Measurements from ENCODE around the gene AHRR.

AHRR gene

DNA sequence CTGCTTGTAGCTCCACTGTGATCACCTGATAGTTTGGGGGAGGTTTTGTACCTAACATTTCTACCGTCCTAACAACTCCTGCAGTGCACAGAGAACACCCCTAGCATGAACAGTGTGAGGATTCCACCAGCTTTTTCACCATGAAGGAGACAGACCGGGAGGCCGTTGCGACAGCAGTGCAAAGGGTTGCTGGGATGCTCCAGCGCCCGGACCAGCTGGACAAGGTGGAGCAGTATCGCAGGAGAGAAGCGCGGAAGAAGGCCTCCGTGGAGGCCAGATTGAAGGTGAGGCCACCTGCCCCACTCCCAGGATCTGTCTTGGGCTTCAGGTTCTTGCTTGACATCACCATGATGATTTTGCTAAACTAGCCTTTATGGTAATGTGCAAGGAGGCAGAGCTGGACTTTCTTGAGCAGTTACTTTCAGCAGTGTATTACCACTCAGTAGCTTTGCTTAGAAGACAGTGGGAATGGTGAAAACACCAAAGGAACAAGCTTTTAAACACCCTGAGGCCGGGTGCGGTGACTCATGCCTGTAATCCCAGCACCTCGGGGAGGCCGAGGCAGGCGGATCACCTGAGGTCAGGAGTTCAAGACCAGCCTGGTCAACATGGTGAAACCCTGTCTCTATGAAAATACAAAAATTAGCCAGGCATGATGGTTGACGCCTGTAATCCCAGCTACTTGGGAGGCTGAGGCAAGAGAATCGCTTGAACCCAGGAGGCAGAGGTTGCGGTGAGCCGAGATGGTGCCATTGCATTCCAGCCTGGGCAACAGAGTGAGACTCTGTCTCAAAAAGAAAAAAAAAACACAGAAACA, 124.8 kb downstream of the AHRR start:
- DNase-seq: no peak

DNA sequence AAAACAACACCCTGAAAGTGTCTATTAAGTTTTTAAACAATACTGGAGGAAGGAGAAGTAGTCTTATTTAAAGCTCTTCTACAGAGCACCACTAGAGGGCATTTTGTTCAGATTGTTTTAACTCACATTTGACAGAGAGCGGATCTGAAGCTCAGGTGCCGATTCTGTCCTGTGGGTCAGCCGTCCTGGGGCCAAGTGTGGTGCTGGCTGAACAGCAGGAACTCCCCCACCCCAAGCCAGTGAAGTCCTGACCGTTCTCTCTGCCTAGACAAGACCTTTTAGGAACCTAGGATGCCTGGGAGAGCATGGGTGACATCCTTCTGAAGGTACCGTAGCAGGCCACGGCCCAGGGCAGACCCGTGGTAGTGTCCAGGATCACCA, 125.4 kb downstream of the AHRR start:
- DNase-seq: peak; percentile 41

DNA sequence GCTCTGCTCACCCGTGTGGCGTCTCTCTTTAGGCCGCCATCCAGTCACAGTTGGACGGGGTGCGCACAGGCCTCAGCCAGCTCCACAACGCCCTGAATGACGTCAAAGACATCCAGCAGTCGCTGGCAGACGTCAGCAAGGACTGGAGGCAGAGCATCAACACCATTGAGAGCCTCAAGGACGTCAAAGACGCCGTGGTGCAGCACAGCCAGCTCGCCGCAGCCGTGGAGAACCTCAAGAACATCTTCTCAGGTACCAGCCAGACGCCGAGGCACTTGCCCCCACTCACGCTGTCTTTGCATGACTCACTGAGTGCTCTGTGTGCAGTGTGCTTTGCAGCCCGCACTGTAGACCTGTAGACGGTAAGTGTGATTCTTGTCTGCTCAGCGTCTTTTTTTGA, 126.0 kb downstream of the AHRR start:
- no peak for DNase-seq

DNA sequence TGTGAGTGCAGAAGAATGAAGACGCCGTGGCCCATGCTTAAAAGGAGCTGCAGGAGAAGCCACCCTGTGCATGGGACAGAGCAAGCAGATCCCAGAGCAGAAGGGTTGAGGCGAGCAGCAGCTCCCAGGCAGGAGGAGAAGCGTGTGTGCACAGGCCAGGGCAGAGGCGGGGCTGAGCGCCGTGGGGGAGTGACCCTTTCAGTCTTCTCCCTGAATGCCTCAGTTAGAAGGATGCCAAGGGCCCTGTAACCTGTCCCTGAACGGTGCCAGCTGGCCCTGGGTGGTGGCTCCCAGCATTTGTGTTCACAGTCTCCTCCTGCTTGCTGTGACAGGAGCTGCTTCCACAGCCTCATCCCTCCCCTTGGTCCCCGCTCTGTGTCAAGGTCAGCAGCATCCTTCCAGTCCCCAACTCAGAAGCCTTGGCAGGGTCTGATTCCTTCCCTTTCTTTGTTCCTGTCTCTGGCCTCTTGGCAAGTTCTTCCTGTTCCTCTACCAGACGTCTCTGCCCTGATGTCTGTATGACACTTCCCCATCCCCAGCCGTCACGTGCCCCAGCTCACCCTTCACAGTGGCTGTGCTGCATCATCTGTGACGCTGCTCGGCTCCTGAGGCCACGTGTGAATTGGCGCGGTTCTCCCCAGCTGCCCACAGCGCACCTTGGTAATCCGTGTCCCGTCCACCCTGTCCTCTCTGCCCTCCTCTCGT, 126.7 kb downstream of the AHRR start:
- no peak for DNase-seq

DNA sequence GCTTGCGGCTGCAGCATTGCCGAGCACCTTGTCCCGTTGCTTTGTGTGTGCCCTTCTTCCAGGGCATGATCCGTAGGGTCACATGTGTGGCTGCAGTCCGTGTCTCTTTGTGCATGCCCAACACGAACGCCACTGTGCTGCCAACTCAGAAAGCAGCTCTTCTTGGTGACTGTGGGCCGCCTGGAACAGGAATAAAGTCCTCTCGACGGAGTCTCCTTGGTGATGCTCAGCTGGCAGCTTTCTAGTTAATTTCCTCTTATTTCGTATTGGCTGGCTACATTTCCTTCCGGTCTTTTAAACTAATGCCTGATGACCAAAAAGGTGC, 127.2 kb downstream of the AHRR start:
- no peak for DNase-seq

DNA sequence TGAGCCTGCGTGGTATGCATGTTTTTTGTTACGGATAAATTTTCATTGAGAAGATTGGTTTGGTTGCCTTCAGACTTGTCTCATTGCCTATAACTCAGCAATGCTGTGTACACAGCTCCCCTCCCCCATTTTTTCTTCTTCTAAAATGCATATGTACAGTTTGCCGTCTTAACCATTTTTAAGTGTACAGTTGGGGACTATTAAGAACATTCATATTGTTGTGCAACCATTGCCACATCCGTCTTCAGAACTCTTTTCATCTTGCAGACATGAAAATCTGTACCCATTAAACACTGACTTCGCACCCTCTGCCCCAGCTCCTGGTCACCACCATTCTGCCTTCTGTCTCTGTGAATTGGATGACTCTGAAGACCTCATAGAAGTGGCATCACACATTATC, 127.6 kb downstream of the AHRR start:
- DNase-seq: no peak

DNA sequence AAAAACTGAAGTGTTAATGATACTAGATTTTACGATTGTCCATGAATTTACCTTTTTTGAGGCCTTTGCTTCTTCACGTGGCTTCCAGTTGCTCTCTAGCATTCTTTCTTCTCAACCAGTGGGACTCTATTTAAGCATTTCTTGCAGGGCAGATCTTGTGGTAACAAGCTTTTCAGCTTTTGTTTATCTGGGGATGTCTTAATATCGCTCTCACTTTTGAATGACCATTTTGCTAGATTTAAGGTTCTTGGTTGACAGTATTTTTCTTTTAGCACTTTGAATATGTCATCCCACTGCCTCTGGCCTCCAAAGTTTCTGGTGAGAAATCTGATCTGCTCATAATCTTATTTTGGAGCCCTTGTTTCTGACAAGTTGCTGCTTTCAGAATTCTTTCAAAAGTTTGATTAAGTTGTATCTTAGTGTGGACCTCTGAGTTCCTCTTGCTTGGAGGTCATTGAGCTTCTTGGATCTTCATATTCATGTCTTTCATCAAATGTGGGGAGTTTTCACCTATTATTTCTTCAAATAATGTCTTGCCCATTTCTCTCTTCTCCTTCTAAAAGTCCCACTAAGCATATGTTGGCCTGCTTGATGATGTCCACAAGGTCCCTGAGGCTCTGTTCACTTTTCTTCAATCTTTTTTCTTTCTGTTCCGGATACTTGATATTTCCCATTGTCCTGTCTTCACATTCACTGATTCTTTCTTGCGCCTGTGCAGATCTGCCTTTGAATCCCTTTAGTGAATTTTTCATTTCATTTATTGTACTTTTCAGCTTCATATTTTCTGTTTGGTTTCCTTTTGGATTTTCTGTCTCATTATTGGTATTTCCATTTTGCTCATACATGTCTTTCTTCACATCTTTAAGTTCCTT, 130.3 kb downstream of the AHRR start:
- no peak for DNase-seq

DNA sequence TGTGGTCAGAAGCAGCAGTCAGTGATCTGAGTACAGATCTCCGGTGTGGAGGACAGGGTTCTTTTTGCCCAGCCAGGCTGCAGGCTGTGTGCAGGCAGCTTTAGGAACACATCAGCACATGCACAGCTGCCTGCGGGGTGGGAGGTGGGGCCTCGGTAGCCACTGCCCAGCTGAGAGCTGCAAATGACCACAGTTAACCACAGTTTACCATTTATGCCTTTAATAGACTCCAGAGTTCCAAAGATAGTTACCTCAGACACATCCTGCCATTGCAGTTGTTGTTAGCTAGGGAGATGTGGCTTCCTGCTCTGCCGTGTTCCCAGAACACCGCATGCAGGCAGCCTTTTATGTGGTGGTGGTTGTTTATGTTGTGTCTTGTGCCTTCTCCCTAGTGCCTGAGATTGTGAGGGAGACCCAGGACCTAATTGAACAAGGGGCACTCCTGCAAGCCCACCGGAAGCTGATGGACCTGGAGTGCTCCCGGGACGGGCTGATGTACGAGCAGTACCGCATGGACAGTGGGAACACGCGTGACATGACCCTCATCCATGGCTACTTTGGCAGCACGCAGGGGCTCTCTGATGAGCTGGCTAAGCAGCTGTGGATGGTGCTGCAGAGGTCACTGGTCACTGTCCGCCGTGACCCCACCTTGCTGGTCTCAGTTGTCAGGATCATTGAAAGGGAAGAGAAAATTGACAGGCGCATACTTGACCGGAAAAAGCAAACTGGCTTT, 131.6 kb downstream of the AHRR start:
- no peak for DNase-seq

DNA sequence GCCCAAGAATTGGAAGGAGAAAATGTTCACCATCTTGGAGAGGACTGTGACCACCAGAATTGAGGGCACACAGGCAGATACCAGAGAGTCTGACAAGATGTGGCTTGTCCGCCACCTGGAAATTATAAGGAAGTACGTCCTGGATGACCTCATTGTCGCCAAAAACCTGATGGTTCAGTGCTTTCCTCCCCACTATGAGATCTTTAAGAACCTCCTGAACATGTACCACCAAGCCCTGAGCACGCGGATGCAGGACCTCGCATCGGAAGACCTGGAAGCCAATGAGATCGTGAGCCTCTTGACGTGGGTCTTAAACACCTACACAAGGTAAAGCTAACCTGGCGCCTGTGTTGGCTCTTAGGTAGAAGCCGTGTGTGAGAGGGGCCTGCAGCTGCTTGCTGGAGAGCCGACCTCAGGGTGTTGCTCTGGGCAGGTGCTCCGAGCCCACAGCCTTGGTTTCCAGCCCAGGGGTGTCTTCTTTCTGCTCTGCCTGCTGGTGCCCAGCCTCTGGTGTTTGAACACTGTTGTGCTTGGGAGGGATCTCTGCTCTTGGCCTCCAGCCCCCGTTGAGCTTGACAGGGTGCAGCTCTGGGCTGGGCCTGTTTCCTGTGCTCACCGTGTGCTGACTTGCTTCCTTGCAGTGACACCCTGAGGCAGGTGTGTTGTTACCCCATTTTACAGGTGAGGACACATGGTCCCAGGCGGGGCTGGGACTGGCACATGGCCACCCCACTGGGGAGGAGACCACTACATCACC, 132.4 kb downstream of the AHRR start:
- no peak for DNase-seq

DNA sequence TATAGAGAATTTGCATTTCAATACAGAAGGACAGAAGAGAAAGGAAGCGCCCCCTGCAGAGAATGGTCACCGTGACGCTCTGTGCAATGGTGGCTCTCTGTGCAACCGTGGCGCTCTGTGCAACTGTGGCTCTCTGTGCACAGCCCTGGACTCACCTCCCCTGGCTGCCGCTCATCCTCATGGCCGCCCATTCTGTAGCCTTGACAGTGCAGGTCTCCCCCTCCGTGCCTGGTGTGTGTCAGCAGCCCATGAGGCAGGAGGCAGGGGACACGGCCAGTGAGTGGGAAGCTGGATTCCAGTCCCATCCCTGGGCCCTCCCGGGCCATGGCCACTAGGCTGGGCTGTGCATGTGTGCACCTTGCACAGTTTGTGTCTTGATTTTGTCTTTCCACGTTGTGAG, 133.4 kb downstream of the AHRR start:
- DNase-seq: no peak

DNA sequence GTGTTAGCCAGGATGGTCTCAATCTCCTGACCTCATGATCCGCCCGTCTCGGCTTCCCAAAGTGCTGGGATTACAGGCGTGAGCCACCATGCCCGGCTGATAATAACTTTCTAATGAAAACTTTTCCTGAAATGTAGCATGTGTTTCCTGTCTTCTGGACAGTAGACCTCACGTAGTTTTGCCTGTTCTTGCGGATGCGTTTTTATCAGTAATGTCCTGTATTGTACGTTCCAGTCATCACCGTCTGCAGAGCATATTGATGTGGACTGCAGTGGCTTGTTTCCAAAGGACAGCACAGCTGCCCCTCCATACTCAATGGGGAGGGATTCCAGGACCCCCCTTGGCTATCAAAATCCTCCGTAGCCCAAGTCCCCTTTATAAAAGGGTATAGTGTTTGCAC, 134.3 kb downstream of the AHRR start:
- DNase-seq: no peak

DNA sequence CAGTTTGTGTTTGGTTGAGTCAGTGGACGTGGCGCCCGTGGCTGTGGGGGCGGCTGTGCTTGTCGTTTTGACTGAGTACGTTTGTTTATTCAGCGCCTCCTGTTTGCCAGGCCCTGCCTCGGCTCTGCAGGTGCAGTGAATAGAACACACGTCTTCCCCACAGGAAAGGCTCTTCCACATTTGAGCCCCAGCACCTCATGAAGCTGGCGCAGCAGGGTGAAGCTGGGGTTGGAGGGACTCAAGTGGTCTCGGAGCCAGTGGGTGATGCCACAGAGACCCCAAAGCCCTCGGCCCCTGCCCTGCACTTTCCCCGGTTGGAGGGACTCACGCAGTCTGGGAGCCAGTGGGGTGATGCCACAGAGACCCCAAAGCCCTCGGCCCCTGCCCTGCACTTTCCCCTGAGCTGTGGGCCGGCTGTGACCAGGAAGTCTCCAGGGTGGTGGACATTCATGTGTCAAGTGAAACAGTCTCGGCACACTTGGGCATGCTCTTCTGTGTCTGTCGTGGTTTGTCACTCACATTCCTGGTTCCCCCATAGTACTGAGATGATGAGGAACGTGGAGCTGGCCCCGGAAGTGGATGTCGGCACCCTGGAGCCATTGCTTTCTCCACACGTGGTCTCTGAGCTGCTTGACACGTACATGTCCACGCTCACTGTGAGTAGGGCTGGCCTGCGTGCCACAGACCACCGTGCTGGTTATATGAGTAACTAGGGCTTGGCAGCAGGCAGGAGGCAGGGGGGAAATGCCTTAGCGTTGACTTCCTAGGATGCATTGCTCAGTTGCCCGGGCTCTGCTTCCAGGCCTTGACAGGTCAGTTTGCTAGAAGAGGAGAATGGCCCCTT, 135.1 kb downstream of the AHRR start:
- DNase-seq: no peak

DNA sequence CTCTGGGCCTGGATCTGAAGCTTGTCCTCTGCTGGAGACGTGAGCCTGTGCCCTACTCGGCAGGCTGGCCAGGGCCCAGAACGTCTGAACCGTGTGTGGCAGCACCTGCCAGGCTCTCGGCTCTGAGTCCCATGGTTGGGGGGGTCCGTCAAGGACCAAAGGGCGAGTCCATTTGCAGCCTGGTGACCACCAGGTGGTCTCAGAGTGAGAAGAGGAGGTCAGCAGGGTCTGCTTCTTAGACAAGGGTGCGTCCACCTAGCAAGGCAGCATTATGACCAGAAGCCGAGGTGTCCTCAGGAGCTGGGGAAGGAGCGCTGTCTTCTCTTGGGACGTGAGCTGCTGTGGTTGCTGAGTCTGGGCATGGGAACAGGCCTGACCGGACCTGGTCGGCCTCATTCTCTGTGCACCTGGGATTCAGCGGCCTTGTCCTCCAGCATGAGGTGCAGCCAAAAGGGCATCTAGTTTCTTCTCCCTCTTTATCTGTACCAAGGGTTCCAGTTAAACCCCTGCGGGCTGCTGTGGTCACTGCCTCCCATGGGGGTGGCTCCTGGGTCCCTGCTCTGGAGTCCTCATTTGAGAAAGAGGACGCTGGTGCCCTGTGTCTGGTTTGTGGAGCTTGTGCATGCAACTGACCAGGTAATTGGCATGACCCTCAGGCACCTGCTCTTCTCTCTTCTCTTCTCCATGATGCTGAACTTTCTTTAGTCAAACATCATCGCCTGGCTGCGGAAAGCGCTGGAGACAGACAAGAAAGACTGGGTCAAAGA, 135.9 kb downstream of the AHRR start:
- no peak for DNase-seq

DNA sequence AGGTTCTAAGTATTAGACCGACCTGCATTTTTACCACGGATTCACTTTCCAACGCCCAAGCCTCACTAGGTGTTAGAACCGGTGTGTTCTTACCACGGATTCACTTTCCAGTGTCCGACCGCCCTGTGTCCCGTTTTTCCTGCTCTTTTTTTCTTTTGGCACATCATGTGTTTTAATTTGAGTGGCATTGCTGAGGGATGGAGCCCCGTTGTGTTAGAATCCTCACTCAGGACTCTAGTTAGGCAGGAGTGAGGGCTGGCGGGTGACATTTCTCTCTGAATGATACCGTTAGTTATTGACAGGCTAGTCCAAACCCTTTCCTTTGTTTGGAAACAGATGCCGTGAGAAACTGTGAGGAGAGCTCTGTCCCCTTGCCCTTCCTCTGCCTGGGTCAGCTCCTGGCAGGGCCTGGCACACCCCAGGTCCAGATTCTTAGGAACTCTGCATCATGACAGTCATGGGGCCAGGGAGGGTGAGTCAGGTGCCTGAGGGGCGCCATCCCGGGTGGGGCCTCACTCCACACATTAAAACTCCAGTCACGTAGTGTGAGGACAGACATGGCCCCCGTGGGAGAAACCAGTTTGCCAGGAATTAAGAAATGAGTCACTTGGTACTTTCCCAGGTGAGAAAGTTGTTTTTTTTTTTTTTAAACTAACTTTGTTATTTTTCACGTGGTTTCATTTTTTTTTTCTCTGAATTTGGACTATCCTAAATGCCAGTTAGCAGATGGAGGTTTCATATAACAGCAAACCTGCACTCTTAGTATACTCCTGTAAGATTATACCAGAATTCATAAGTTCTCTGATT, 137.2 kb downstream of the AHRR start:
- DNase-seq: no peak

DNA sequence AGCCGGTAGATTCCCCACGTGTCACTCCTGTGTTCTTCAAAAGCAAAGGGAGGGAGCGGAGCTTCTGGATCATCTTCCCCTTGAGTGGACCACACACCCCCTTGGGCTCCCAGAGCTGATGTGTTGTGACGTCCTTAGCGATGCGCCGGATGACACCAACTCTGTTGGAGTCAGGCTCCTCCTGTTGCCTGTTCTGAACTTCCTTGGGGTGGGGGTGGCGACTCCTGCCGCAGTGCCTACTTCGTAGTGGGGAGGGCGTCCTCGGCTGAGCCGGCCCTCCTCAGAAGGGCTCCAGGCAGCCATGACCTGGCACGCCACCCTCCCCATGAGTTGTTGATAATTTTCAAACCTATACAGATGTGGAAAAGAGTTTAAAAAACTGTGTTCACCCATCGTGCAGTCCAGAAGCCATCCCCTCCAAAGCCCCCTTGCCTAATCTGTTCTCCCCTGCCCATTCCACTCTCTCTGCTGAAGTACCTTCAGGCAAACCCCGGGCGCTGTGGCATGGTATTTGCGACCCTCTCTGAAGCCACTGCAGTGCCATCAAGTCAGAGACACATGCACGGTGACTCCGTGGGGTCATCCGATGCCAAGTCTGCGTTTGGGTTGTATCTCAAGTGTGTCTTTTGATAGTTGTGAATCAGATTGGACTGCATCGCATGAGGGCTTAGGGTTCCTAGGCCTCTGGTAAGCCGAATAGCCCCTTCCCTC, 138.2 kb downstream of the AHRR start:
- no peak for DNase-seq

DNA sequence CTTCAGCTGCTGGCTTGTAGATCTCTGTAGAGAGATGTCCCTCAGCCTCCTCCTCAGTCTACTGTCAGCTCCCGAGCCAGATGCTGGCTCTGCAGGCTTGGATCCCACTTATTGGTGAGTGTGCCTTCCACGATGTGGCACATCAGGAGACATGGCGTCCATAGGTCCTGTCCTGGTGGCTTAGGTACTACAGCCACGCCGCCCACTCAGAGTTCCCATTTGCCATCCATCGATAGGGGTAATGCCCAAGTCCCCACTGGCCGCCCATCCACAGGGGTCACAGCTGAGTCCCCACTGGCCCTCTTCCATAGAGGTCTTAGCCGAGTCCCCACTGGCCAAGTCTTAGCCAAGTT, 138.7 kb downstream of the AHRR start:
- no peak for DNase-seq

DNA sequence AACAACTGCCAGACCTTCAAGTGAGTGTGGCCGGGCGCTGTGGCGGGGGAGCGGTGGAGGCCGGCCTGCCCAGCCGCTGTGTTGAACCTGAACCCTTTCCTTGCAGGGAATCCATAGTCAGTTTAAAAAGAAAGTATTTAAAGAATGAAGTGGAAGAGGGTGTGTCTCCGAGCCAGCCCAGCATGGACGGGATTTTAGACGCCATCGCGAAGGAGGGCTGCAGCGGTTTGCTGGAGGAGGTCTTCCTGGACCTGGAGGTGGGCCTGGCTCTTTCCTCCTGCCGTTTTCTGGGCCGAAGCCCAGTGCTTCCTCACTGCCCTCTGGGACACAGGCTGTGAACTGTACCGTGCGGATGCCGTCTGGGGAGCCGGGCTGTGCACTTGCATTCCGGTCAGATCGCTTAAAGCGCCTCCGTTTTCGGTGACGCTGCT, 140.6 kb downstream of the AHRR start:
- DNase-seq: no peak

DNA sequence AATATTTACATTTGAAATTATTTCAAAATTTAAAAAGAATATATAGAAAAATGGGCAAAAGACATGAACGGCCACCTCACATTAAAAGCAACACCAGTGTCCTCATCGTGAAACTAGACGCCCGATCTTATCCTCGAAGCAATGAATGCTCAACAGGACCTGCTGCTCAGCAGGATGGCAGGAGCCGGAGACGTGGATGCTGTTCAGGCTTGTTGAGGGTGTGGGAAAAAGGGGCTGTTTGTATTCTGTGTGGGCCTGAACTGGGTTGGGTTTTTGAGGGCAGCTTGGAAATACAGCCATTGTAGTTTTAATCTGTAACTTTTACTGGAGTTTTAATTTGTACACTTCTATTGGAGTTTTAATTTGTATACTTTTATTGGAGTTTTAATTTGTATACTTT, 141.8 kb downstream of the AHRR start:
- DNase-seq: no peak

DNA sequence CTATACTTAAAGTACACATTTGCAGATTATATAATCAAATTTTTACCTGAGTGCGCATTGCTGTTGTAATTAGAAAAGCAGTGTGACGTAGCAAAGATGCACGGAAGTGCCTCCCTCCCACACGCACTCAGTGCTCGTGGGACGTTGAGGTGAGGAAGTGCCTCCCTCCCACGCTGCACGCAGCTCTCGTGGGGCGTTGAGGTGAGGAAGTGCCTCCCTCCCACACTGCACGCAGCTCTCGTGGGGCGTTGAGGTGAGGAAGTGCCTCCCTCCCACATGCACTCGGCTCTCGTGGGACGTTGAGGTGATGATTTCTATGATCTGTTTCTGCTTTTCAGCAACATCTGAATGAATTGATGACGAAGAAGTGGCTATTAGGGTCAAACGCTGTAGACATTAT, 142.4 kb downstream of the AHRR start:
- DNase-seq: no peak

All from HCEC 1CT (cell line).